Stimulated activated CD4-positive, alpha-beta T cell treated with anti-CD3 and anti-CD28 coated beads, Interleukin-1b, Interleukin-23, amount 100 ng/mL, for 24 hours (primary cell): ENCODE data around the gene RAB8B.

Source experiments
- DNase-seq, 4 experiments: peaks; one replicate each; pipeline ENCODE4 v3.0.0-alpha.2; 2020; ENCODE audit warnings: low read depth in 4 of 4, low spot score in 1 of 4

RAB8B gene

GRCh38 chr15:63260791-63261190 is 71.4 kb downstream of the RAB8B start:
- DNase-seq: no peak

DNA sequence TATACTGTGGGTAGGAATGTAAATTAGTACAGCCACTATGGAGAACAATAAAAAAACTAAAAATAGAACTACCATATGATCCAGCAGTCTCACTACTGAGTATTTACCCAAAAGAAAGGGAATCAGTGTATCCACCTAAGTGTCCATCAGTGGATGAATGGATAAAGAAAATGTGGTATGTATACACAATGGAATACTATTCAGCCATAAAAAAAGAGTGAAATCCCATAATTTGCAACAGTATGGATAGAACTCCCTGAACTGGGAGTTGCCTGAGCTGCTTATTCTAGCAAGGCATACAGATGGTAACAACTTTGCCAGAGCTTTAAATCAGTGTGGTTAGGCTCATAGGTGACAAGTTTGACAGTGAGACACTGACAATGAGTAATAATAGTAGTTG is 71.9 kb downstream of the RAB8B start:
- no peak for DNase-seq

DNA sequence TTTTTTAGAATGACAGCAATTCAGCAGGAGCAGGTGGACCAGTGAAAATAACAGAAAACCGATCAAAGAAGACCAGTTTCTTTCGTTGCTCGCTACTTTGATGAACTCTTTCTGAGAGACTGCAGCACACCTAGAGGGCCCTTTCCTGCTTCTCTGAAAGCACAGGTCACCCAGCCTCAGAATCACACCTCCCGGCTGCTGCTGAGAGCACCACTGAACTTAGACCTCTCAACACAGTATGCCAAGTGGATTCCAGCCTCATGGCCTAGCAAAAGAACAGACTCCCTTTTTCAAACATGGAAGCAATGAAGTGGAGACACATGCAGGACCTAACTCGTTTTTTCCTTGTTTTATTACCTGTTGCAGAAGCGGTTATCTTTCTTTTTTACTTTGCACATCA is 74.1 kb downstream of the RAB8B start:
- DNase-seq: no peak

DNA sequence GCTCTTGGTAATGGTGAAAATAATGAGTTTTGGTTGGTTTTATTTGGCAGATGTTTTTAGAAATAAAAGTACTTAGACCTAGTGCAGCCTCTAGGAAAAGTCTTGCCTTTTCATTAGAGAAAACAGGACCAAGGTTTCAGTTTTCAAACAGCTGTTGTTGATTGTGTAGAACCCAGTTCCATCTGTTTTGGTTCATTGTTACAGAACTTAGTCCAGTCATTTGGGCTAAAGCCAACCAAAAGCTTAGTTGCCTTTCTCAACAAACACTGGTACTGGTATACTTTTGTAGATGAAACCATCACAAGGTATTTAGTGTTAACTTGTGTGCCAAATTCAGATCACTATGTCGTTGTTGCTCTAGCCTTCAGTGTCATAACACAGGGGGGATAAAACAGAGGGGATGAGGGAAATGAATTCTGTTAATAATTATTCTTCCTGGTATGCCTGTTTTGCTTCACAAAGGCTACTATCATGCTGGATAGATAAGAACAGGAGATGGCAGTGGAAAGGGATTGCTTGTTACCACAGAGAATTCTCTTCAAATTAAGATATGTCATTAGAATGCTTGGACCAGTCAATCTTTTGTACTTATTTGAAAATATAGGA is 75.4 kb downstream of the RAB8B start:
- DNase-seq: no peak

DNA sequence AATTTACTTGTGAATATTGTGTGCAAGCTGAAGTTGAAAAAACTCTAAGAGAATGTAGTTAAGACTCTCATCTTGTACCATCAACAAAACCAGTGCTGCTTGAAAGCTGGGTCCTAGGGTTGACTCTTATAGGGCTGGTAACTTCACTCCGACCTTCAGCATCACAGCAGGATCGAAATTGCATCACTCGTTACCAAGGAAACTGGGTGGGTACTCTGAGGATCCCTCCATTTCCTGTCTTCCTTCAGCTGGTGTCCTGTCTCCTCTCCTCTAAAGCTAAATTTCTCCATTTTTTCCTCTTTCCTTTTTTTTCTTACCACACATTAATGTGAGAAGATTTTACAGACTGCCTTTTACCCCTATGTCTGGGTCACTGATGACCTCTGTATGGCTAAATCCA is 85.0 kb downstream of the RAB8B start:
- DNase-seq: no peak

DNA sequence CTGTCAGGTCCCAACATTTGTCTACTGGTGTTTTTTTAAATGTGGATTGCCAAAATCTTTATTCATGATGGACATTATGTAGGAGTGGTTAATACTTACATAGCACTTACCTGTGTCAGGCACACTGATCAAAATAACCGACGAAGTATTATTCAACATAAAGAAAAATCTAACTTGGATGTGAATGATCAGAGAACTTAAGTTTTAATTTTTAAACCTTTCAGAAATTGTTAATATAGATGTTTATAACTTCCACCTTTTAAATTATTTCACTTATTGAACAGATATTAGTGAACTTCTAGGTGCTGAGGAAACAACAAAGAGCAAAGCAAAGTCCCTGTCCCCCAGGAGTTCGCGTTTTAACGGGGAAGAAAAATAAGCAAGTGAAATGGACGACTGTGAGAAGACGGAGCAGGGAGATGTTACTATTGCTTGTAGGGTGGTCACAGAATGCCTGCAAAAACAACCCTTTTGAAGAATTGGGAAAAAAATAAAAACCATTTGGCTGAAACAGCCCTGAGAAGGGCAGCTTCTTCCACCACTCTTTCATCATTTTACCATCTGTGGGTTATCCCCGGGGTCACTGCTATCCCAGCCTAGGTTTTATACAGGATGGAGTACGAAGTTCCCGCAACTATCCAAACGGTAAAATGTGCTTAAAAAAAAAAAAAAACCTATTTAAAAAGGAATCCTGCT is 87.1 kb downstream of the RAB8B start:
- no peak for DNase-seq

DNA sequence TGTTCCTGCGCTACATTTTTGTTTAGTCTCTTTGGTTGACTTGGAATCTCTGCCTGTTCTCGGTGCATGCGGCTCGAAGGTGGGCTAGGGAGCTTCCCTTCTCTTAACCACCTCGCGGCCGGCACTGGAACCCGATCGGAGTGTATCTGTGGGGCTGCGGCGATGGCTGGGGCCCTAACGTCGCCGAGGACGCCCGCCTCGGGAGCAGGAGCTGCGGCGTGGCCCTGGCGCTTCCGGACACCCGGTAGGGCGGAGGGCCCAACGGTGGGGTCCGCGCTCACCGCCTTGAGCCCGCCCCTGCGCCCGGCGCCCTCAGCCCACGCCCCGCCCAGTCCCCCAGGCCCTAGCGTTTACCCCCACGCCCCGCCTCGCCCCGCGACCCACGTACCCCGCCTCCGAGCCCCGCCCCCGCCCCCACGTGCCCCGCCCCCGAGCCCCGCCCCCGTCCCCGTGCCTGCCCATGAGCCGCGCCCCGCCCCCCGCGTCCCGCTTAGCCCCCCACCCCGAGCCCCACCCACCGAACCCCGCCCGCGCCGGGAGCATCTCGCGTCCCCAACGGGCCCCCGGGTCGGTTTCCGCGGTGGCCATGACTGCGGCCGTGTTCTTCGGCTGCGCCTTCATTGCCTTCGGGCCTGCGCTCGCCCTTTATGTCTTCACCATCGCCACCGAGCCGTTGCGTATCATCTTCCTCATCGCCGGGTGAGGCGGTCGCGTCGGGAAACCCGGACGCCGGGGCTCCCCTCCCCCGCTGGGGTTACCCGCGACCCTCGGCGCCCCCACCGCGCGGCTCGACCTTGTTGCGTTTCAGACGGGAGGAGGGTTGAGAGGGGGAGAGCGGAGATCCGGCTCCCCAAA is 87.9 kb downstream of the RAB8B start, which contains the start of gene APH1B:
TSS of gene APH1B (plus strand) at position 568 of the 855 bp plus-strand sequence. CDS start at position 587, 19 bp downstream.
- peak; percentile 38 to 71 (median 56) for DNase-seq

- DNase-seq: no peak
These were observed 88.6 kb downstream of the RAB8B start for GRCh38 chr15:63277893-63278456.

DNA sequence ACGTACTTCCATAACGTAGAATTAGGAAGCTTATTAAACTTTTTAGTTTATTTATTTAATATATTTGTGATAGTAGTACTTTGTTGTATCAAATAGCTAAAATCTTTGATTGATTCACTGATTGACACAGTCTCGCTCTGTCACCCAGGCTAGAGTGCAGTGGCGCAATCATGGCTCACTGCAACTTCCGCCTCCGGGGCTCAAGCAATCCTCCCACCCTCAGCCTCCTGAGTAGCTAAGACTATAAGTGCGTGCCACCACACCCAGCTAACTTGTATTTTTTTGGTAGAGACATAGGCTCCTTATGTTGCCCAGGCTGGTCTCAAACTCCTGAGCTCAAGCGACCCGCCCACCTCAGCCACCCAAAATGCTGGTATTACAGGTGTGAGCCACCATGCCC is 93.7 kb downstream of the RAB8B start:
- DNase-seq: no peak

- no peak for DNase-seq
These were observed 94.9 kb downstream of the RAB8B start for GRCh38 chr15:63284335-63284734.

DNA sequence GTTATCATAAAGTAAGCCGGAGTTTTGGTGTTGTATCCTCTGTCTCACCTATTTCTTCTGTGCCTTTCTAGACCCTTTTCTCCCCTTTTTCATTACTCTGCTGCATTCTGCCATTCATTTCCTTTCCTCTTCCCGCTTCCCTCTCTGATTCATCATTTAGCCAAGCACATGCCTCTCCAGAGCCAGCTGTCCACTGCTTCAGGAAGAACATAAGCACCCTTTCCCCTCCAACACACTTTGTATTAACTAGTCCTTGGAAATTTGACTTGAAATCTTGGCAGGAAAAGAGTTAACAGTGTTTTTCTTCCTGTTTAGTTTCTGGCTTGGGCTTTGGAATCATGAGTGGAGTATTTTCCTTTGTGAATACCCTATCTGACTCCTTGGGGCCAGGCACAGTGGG is 97.7 kb downstream of the RAB8B start:
- no peak for DNase-seq

GRCh38 chr15:63288342-63288741 is 98.9 kb downstream of the RAB8B start:
- DNase-seq: no peak

DNA sequence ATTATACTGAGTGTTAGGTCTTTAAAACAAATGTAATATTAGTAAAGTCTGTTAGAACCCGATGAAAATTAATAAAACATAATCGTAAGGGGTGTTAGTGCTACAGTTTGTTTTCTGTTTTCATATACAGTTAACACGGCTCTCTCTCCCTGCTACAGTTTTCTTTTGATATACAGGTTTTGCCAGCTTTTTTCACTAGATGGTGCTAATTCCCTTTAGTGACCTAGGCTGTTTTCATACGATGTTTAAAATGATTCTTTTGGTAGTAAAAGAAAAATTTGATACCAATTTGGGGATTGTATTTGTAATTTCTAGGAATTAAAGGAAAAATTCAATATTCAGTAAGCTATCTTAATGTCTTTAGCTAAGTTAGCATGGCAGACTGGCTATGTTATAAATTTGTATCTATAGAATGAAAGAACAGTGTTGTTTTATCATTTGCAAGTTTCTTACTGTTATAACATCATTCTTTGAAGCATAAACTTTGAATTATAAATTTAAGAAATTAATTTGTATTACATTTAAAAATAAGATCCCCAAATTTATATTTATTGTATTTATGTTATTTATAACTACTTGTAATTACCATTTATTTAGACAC is 99.5 kb downstream of the RAB8B start:
- DNase-seq: no peak

DNA sequence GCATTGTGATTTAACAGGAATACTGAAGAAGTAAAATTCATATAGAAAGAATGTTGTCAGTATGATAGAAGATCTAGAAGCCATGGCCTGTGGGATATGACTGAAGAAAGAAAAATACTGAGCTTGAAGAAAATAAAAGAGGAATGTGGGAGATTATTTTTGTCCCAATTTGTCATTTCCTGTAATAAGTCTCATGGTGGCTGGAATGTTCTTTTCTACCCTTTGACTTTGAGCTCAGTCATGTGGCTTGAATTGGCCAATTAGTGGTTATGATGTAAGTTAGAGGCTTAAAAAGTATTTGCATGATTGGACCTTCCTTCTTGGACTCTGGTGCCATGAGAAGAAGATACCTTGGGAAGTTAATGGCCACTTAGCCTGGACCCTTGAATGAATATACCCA is 102.1 kb downstream of the RAB8B start:
- DNase-seq: no peak

DNA sequence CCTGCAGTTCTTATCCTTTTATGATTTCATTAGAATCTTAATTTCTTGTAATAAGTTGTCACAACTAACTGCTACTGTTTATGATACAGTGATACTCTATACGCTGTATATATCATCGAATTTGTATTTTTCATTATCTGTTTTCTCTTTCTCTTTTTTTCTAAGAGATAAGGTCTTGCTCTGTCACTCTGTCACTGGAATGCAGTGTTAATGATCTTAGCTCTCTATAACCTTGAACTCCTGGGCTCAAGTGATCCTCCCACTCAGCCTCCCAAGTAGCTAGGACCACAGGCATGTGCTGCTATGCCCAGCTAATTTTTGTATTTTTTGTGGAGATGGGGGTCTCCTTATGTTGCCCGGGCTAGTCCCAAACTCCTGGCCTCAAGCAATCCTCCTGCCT is 102.8 kb downstream of the RAB8B start:
- DNase-seq: no peak

- DNase-seq: no peak
These were observed 103.4 kb downstream of the RAB8B start for GRCh38 chr15:63292771-63293170.

DNA sequence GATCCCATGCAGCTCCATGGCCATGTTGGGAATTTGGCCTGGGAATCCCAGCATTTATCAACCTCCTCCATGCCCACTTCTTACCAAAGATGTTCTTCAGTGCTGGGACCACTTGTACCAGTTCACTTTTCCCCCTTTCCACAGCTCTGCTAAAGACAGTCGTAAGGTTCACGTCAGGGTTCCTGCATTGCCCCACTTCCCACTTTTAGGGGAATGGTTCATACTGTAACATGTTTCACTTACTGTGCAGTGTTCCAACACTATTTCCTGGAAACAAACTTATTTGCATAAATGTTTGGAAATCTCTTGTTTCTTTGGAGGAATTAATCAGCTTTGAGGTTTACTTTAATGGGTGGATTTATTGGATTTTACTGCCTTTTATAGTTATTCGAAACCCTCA is 105.0 kb downstream of the RAB8B start:
- DNase-seq: no peak

- no peak for DNase-seq
These were observed 105.9 kb downstream of the RAB8B start for GRCh38 chr15:63295341-63295740.

GRCh38 chr15:63296195-63296594 is 106.8 kb downstream of the RAB8B start:
- no peak for DNase-seq

DNA sequence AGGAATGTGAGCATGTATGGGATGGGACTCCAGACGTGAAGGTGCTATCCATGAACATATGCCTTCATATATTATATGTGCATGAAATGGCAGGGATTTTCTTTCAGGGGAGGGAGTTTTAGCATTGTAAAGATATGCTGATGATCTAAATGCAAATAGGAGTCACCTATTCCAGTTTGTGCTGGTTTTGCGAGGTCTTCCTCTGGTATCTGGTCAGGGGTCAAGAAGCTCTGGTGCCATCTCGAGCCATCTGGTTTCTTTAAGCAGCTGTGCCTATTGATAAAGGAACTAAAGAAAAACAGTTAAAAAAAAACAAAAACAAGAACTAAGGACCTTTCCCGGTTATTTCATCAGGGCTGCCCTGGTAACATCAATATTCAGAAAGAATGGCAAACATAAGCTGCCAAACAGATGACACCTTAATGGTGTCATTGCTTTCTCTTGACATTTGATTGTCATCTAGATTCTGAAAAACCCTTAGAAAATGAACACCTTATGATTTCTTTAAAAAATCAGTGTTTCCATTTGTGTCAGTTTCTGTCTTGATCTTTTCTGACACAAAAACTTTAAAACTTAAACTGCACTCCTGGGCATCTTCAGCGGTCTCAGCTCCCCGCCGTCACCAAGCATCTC is 110.7 kb downstream of the RAB8B start:
- DNase-seq: no peak

- DNase-seq: no peak
These were observed 111.7 kb downstream of the RAB8B start for GRCh38 chr15:63301088-63301487.
